Measurements from ENCODE around the gene LIPN. TPM values are rescaled to one million over a fixed set of nuclear protein-coding genes. Genes with fewer than 3 reads are reported as not detected.
A peak's percentile ranks its signal among the peaks of the same experiment; 100 is the strongest.
"Not testable (repeated sequence)": the region's sequence is repeated elsewhere in the genome, so short reads cannot be mapped to it uniquely, and the experiment has no call there.

LIPN gene, protein sequence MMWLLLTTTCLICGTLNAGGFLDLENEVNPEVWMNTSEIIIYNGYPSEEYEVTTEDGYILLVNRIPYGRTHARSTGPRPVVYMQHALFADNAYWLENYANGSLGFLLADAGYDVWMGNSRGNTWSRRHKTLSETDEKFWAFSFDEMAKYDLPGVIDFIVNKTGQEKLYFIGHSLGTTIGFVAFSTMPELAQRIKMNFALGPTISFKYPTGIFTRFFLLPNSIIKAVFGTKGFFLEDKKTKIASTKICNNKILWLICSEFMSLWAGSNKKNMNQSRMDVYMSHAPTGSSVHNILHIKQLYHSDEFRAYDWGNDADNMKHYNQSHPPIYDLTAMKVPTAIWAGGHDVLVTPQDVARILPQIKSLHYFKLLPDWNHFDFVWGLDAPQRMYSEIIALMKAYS
- under 1 TPM in 1 of 2 donors, not detected in 1; 0.80 TPM for total RNA-seq
- total RNA-seq, result 0 reads per million in 2 donors

DNA sequence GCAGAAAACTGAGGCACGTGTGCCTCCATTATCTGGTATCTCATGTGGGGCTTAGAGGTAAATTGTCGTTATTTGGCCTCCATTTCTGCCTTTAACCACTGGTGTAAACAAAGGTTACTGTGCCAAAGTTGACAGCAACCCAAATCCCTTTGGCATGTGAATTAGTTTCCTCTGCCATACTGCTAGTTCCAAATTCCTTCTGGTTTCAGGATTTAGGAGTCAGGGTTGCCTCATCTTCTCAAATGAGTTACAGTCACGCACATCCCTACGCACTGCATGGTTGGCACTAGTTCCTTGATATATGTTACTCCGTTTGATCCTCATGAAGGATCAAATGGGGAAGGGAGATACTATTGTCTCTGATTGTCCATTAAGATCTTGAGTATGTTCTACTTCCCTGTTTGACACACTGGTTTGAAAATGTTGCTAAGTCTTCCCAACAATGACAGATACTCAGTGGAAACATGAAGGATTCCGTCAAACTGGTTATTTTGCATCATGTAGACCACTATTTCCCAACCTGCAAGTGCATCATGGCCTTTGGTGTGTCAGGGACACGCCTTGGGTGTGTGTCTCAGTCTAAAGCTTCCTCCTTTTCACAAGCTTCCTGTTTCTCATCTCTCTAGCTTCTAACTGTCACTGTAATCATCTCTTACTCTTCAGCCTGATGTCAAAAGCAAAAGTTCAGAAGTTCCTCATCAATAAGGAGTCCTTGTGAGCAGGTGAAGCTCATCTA, at the start of gene LIPN:
TSS of gene LIPN (plus strand) at position 655 of the 736 bp plus-strand sequence. CDS start 1,386 bp downstream, outside the sequence.
- Mint-ChIP-seq H3K4me1 (peaks cover 10% of the 10 kb centered on the region), H3K4me3 (no peak within 1 kb of the TSS), H3K27ac (no peak within 1 kb of the TSS), H3K36me3 (ENCODE audit: low read depth) (no peaks in the 10 kb centered on the region), H3K27me3 (peaks cover 11% of the 10 kb centered on the region)
- H3K9me3 ChIP-seq (ENCODE audit: control insufficient read depth, low read length, poor library complexity, severe bottlenecking), result no peaks in the 10 kb centered on the region
- ATAC-seq, result peak; percentile 50
- DNase-seq, result no peak

DNA sequence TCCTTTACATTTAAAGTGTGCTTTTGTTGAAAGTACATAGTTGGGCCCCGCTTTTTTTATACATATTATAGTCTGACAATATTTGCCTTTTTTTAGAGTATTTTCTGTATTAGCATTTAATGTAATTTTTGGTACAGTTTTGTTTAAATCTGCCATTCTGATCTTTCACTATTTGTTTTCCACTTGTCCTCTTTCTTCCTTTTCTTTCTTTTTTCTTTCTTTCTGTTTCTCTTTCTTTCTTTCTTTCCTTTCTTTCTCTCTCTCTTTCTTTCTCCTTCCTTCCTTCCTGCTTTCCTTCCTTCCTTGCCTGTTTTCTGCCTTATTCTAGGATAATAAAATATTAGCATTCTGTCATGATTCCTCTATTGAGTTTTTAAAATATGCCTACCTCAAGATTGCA, 44.3 kb upstream of the LIPN start:
- DNase-seq, result no peak
- Mint-ChIP-seq H3K27ac (no peak overlapping the region), H3K4me1 (peaks cover 2% of the 10 kb centered on the region), H3K27me3 (peaks cover 19% of the 10 kb centered on the region), H3K4me3 (no peak overlapping the region), H3K36me3 (ENCODE audit: low read depth) (peaks cover 3% of the 10 kb centered on the region)
- ATAC-seq, result no peak
- H3K9me3 ChIP-seq (ENCODE audit: control insufficient read depth, low read length, poor library complexity, severe bottlenecking), result no peaks in the 10 kb centered on the region

DNA sequence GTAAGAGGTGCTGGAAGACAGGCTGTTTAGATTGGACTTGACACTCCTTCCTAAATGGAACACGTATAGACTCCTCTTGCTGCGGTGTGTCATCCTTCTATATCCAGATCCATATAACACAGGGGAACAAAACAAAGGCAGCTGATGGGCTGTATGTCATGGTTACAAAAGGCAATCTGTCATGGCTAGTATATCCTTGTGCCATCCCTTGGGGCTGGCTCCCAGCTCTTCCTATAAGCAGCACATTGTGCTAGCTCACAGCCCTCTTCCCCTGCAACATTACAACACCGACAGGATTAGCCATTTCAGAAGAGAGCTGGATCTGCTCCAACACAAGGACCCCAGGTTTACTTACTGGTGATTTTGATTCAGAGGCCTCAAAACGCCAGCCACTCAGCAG, 38.4 kb upstream of the LIPN start:
- Mint-ChIP-seq H3K27me3 (peaks cover 37% of the 10 kb centered on the region), H3K4me3 (no peak overlapping the region), H3K36me3 (ENCODE audit: low read depth) (peaks cover 3% of the 10 kb centered on the region), H3K4me1 (peaks cover 4% of the 10 kb centered on the region), H3K27ac (no peak overlapping the region)
- H3K9me3 ChIP-seq (ENCODE audit: control insufficient read depth, low read length, poor library complexity, severe bottlenecking), result no peaks in the 10 kb centered on the region
- DNase-seq, result no peak
- ATAC-seq, result no peak

DNA sequence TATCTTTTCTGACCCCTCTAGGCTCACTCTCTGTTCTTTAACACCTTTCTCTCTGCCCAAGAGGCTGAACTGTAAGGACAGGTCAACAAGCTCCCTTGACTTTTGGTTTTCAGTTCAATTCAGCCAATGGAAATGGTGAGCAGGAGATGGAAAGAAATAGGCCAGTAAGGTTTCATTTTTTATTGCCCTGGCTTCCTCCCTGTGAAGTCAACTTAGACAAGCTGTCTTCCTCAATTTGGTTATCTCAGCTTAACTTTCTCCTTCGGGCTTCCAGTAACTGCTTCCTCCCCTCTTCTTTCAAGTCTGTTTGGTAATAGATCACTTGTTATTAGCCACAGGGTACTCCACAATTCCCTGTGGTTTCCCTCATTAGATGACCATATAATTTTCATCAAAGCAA, 34.0 kb upstream of the LIPN start:
- Mint-ChIP-seq H3K4me1 (peaks cover 4% of the 10 kb centered on the region), H3K27me3 (peaks cover 34% of the 10 kb centered on the region), H3K27ac (no peak overlapping the region), H3K36me3 (ENCODE audit: low read depth) (no peaks in the 10 kb centered on the region), H3K4me3 (no peak overlapping the region)
- H3K9me3 ChIP-seq (ENCODE audit: control insufficient read depth, low read length, poor library complexity, severe bottlenecking), result no peaks in the 10 kb centered on the region
- DNase-seq (no peak), ATAC-seq (no peak)

DNA sequence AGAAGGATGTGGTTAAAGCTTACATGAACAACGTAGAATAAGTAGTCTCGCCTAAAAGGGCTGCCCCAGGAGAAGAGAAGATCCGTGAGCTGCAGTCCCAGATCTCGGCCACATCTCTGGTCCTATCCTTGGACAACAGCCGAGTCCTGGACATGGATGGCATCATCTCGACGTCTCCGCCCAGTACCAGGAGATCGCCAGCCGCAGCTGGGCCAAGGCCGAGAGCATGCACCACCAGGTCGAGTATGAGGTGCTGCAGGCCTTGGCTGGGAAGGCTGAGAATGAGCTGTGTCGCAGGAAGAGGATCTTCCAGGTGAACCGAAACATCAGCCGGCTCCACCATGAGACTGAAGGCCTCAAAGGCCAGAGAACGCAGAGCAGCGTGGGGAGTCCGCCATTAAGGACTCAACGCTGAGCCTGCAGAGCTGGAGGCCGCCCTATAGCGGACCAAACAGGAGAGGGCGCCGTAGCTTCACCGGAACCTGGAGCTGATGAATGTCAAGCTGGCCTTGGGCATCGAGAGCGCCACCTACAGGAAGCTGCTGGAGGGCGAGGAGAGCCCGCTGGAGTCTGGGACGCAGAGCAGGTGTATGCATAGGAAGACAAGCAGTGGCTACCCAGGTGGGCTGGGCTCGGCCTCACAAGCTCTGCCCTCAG, 31.6 kb upstream of the LIPN start:
- DNase-seq (peak in 1 of 3 donors; percentile 5), ATAC-seq (no peak)
- H3K4me1 Mint-ChIP-seq, result peaks cover 7% of the 10 kb centered on the region
- H3K27me3 Mint-ChIP-seq, result peaks cover 34% of the 10 kb centered on the region
- no peak overlapping the region for H3K4me3 Mint-ChIP-seq
- no peaks in the 10 kb centered on the region for H3K9me3 ChIP-seq (ENCODE audit: control insufficient read depth, low read length, poor library complexity, severe bottlenecking)
- no peaks in the 10 kb centered on the region for H3K36me3 Mint-ChIP-seq (ENCODE audit: low read depth)
- no peak overlapping the region for H3K27ac Mint-ChIP-seq

DNA sequence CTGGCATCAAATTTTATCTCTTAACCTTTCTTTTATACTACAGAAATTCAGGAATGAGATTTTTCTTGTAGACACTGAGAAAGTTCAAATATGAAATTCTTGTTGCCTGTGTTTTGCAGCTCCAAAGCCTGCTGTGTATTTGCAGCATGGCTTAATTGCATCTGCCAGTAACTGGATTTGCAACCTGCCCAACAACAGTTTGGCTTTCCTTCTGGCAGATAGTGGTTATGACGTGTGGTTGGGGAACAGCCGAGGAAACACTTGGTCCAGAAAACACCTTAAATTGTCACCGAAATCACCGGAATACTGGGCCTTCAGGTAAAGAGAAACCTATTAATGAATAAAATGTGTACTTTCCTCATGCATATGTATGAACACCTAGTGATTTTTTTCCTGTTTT, 29.0 kb upstream of the LIPN start:
- no peak for DNase-seq
- H3K9me3 ChIP-seq (ENCODE audit: control insufficient read depth, low read length, poor library complexity, severe bottlenecking), result no peaks in the 10 kb centered on the region
- no peak overlapping the region for H3K27ac Mint-ChIP-seq
- H3K36me3 Mint-ChIP-seq (ENCODE audit: low read depth), result no peaks in the 10 kb centered on the region
- peaks cover 21% of the 10 kb centered on the region for H3K27me3 Mint-ChIP-seq
- H3K4me1 Mint-ChIP-seq, result peaks cover 9% of the 10 kb centered on the region
- no peak overlapping the region for H3K4me3 Mint-ChIP-seq
- no peak for ATAC-seq

DNA sequence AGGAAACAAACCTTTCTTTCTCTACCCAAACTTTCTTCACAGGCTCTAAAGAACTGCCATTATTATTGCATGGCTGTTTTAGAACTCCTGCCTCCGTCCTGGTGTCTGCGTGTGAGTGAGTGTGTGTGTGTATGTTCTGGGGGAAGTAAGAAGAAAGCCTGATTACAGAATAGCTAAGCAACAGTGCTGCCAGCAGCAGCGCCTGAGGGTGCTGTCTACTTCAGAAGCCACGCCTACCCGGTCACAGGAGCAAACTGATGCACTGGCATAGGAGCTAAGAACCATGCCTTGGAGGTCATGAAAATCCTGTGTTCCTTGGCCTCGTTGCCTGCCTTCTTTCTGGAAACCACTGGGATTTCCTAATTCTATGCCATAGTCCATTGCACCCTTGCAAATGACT, 28.5 kb upstream of the LIPN start:
- peaks cover 17% of the 10 kb centered on the region for H3K27me3 Mint-ChIP-seq
- ATAC-seq (no peak), DNase-seq (no peak)
- H3K27ac Mint-ChIP-seq, result no peak overlapping the region
- no peaks in the 10 kb centered on the region for H3K36me3 Mint-ChIP-seq (ENCODE audit: low read depth)
- no peak overlapping the region for H3K4me3 Mint-ChIP-seq
- peaks cover 8% of the 10 kb centered on the region for H3K4me1 Mint-ChIP-seq
- no peaks in the 10 kb centered on the region for H3K9me3 ChIP-seq (ENCODE audit: control insufficient read depth, low read length, poor library complexity, severe bottlenecking)

DNA sequence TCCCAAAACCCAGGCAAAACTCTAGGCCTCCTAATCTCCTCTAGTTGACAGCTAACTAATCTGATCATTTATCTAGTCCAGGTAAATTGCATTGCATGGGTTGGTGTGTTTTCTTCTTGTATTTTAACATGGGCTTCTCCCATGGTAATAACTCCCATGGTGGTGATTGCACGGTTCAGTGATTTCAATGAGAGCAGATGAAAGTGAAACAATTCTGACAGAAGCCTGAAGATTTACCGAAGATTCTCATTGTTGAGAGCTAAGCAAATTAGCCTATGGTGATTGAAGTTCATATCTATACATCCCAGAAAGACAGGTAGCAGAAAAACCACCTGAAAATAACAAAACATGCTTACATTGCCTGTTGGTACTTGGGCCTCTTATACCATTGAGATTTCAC, 26.6 kb upstream of the LIPN start:
- peak; percentile 21 for ATAC-seq
- H3K4me1 Mint-ChIP-seq, result peaks cover 8% of the 10 kb centered on the region
- H3K9me3 ChIP-seq (ENCODE audit: control insufficient read depth, low read length, poor library complexity, severe bottlenecking), result no peaks in the 10 kb centered on the region

DNA sequence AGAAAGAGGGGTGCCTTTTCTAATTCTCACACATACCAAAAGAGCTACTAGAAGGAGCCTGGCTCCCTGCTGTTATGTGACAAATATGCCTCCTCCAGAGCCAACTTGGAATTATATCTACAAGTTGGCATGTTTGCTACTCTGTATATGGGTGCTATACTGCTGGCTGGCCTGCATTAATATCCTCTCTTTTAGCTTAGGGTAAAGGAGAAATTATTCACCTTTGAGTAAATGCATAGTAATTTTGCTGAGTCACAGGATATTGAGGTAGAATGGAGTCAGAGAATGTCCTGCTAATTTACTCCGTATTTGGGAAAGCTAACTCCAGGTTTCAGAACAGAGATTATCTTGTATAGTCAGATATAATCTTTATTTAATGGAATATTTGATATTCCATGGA, 24.2 kb upstream of the LIPN start:
- DNase-seq, result no peak
- no peaks in the 10 kb centered on the region for H3K9me3 ChIP-seq (ENCODE audit: control insufficient read depth, low read length, poor library complexity, severe bottlenecking)
- peaks cover 2% of the 10 kb centered on the region for H3K36me3 Mint-ChIP-seq (ENCODE audit: low read depth)
- no peak overlapping the region for H3K4me3 Mint-ChIP-seq
- peaks cover 8% of the 10 kb centered on the region for H3K4me1 Mint-ChIP-seq
- peaks cover 22% of the 10 kb centered on the region for H3K27me3 Mint-ChIP-seq
- H3K27ac Mint-ChIP-seq, result no peak overlapping the region
- ATAC-seq, result no peak

More for the DNA sequence above, 26.6 kb upstream of the LIPN start:
- DNase-seq, result no peak
- Mint-ChIP-seq H3K27me3 (peaks cover 10% of the 10 kb centered on the region), H3K27ac (peak overlapping the region; percentile 47), H3K4me3 (peak overlapping the region; percentile 13), H3K36me3 (ENCODE audit: low read depth) (no peaks in the 10 kb centered on the region)

DNA sequence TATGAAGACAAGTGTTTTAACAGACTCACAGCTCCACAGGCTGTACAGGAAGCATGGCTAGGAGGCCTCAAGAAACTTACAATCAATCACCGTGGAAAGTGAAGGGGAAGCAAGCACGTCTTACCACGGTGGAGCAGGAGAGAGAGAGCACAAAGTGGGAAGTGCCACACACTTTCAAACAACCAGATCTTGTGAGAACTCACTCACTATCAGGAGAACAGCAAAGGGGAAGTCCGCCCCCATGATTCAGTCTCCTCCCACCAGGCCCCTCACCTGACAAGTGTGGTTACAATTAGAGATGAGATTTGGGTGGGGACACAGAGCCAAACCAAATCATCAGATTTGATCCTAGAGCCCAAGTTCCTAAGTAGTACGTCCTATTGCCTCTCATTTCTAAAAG, 17.9 kb upstream of the LIPN start:
- DNase-seq; H3K4me3 Mint-ChIP-seq; ATAC-seq; H3K4me1 Mint-ChIP-seq; H3K27ac Mint-ChIP-seq; H3K9me3 ChIP-seq (ENCODE audit: control insufficient read depth, low read length, poor library complexity, severe bottlenecking); H3K36me3 Mint-ChIP-seq (ENCODE audit: low read depth): not testable (repeated sequence)
- H3K27me3 Mint-ChIP-seq, result peaks cover 42% of the 10 kb centered on the region

DNA sequence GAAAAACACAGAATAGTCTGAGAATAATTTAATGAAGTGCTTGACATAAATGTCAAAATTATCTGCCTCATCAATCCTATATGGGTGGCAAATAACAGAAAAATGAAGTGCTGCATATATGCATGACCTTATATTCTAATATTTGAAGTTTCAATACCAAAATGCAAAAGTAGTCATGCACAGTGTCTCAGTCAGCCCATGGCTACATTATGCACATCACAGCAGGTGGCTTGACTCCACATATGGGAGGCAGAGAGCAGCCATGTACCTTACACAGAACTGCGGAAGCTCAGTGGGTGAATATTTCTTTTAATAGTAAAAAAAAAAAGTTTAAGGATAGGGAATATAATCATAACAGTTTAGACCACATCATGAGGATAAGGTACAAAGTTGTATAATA, 17.4 kb upstream of the LIPN start:
- peaks cover 2% of the 10 kb centered on the region for H3K36me3 Mint-ChIP-seq (ENCODE audit: low read depth)
- no peaks in the 10 kb centered on the region for H3K4me1 Mint-ChIP-seq
- H3K27me3 Mint-ChIP-seq, result peaks cover 41% of the 10 kb centered on the region
- no peak overlapping the region for H3K4me3 Mint-ChIP-seq
- no peak for DNase-seq
- no peaks in the 10 kb centered on the region for H3K9me3 ChIP-seq (ENCODE audit: control insufficient read depth, low read length, poor library complexity, severe bottlenecking)
- H3K27ac Mint-ChIP-seq, result no peak overlapping the region
- no peak for ATAC-seq

DNA sequence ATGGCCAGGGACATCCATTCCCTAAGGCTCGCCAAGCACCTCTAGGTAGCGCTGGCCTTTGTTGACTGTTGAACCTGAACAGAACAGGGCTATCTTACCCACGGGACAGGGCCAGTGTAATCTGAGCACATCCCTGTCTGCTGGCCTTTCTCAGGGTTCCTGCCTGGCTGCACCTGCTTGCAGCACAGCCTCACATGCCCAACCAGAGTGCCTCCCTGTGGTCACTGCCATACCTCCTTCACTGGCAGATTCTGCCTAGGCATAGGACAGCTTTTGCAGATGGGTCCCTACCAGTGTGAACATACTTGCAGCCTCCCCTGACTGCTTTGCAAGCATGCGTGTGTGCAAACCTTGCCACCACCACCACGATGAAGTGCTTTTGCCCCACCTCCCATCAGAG, 15.8 kb upstream of the LIPN start:
- no peak overlapping the region for H3K4me3 Mint-ChIP-seq
- DNase-seq, result no peak
- peaks cover 25% of the 10 kb centered on the region for H3K27me3 Mint-ChIP-seq
- no peak overlapping the region for H3K27ac Mint-ChIP-seq
- no peaks in the 10 kb centered on the region for H3K9me3 ChIP-seq (ENCODE audit: control insufficient read depth, low read length, poor library complexity, severe bottlenecking)
- ATAC-seq, result no peak
- peaks cover 2% of the 10 kb centered on the region for H3K36me3 Mint-ChIP-seq (ENCODE audit: low read depth)
- H3K4me1 Mint-ChIP-seq, result no peaks in the 10 kb centered on the region

DNA sequence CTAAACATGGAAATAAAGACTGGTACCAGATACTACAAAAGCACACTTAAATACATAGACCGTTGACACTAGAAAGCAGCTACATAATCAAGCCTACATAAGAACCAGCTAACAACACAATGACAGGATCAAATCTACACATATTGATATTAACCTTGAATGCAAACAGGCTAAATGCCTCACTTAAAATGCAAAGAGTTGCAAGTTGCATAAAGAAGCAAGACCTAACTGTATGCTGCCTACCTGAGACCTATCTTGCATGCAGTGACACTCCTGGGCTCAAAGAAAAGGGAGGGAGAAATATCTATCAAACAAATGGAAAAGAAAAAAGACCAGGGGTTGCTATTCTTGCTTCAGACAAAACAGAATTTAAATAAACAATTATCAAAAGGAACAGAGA, 14.2 kb upstream of the LIPN start:
- no peak overlapping the region for H3K4me3 Mint-ChIP-seq
- H3K27me3 Mint-ChIP-seq, result peaks cover 20% of the 10 kb centered on the region
- ATAC-seq, result no peak
- no peaks in the 10 kb centered on the region for H3K4me1 Mint-ChIP-seq
- no peaks in the 10 kb centered on the region for H3K36me3 Mint-ChIP-seq (ENCODE audit: low read depth)
- no peaks in the 10 kb centered on the region for H3K9me3 ChIP-seq (ENCODE audit: control insufficient read depth, low read length, poor library complexity, severe bottlenecking)
- H3K27ac Mint-ChIP-seq, result no peak overlapping the region
- DNase-seq, result no peak

All from T-helper 17 cell (primary cell).